Type B pancreatic cell (in vitro differentiated cells): ENCODE measurements around the gene LMOD1. TPM values are rescaled to one million over a fixed set of nuclear protein-coding genes. Genes with fewer than 3 reads are reported as not detected.

Experiments used
- DNase-seq: peaks from one replicate; pipeline ENCODE4 v3.0.0; 2021; ENCODE audit warnings: mixed read lengths; ENCODE audit not compliant: unreplicated experiment; ENCODE audit errors: extremely low spot score
- H3K27ac Mint-ChIP-seq: 2 replicates; pipeline ENCODE4 v1.8.0; 2021; ENCODE audit warnings: mild to moderate bottlenecking, mixed read lengths
- H3K27me3 Mint-ChIP-seq: 2 replicates; pipeline ENCODE4 v1.8.0; 2021; ENCODE audit warnings: mixed read lengths
- H3K36me3 Mint-ChIP-seq: 2 replicates; pipeline ENCODE4 v1.8.0; 2021; ENCODE audit warnings: mixed read lengths
- H3K4me1 Mint-ChIP-seq: one replicate; pipeline ENCODE4 v1.8.0; 2021; ENCODE audit warnings: mixed read lengths; ENCODE audit not compliant: unreplicated experiment
- H3K4me3 Mint-ChIP-seq: 2 replicates; pipeline ENCODE4 v1.8.0; 2021; ENCODE audit warnings: mild to moderate bottlenecking, mixed read lengths
- H3K9me3 Mint-ChIP-seq: 2 replicates; pipeline ENCODE4 v1.8.0; 2021; ENCODE audit warnings: mixed read lengths
- total RNA-seq: library from RNA; stranded (reverse); gene quantifications from 2 replicates; pipeline ENCODE4 v1.2.1, GENCODE V29; 2021; ENCODE audit warnings: low replicate concordance
- TF ChIP-seq, protein P1 (sequence below): fragments of 200-600 bp; sonication (generic); conservative IDR thresholded peaks from 2 replicates; pipeline ENCODE4 v1.5.0; 2021; ENCODE audit warnings: antibody characterized with exemption, mild to moderate bottlenecking

LMOD1 gene
- total RNA-seq, 1 donor from 2014 or later: 3.7 TPM

DNA sequence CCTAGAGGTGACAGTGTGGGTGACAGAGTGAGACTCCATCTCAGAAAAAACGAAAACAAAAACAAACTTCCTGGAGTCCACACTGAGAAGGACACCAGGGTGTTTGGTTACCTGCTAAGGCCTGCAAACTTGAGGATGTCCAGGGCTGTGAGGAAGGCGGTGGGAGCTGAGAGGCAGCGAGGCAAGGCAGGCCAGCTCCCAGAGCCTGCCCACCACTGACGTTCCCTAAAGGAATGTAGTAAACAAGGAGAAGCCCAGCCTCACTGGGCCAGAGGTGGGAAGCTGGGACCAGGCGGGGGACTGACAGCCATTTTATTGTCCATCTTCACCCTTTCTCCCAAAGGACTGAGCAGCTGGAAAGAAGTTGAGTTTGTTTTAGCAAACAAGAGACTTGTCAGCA is 33.5 kb downstream of the LMOD1 start:
- H3K27me3 Mint-ChIP-seq: peaks cover 3% of the 10 kb centered on the region
- peaks cover 39% of the 10 kb centered on the region for H3K4me1 Mint-ChIP-seq
- no peaks in the 10 kb centered on the region for H3K9me3 Mint-ChIP-seq
- no peak overlapping the region for H3K27ac Mint-ChIP-seq
- no peak for DNase-seq
- TF ChIP-seq, protein P1, sequence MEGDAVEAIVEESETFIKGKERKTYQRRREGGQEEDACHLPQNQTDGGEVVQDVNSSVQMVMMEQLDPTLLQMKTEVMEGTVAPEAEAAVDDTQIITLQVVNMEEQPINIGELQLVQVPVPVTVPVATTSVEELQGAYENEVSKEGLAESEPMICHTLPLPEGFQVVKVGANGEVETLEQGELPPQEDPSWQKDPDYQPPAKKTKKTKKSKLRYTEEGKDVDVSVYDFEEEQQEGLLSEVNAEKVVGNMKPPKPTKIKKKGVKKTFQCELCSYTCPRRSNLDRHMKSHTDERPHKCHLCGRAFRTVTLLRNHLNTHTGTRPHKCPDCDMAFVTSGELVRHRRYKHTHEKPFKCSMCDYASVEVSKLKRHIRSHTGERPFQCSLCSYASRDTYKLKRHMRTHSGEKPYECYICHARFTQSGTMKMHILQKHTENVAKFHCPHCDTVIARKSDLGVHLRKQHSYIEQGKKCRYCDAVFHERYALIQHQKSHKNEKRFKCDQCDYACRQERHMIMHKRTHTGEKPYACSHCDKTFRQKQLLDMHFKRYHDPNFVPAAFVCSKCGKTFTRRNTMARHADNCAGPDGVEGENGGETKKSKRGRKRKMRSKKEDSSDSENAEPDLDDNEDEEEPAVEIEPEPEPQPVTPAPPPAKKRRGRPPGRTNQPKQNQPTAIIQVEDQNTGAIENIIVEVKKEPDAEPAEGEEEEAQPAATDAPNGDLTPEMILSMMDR: no peak
- H3K36me3 Mint-ChIP-seq: no peaks in the 10 kb centered on the region
- no peak overlapping the region for H3K4me3 Mint-ChIP-seq

DNA sequence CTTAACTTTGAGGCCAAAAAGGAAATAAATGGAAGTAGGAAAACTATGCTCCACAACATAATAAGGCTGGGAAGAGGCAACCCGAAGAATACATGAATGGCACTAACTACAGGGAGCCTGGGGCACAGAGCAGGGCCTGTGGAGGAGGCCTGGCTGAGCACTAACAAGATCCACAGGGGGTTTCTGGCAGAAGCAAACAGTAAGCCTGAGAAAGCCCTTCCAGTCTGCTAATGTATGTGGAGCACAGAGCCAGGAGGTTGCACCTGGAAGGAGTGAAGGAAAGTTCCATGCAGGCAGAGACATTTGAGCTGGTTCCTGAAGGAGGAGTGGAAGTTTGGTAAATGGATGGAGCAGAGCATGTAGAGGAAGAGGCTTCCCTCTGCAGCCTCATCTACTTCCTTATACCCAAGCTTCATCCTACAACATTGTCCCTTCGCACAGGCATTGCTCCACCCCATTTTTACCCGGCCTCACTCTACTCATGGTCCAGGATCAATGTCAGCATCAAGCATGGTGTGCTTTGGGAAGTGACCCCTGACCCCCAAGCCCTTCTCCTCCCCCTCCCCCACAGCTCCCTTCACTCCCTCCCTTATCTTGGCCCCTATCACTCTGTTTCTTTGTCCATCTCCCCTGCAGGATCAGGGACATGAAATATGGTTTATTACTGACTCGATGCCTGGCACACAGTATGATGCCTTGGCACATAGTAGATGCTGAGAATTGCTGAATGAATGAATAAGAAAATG is 34.3 kb downstream of the LMOD1 start:
- Mint-ChIP-seq H3K4me1 (peaks cover 37% of the 10 kb centered on the region), H3K36me3 (no peaks in the 10 kb centered on the region), H3K27me3 (peaks cover 3% of the 10 kb centered on the region), H3K27ac (peak overlapping the region; percentile 37), H3K9me3 (no peaks in the 10 kb centered on the region), H3K4me3 (no peak overlapping the region)
- TF ChIP-seq, protein P1: no peak
- DNase-seq: no peak

DNA sequence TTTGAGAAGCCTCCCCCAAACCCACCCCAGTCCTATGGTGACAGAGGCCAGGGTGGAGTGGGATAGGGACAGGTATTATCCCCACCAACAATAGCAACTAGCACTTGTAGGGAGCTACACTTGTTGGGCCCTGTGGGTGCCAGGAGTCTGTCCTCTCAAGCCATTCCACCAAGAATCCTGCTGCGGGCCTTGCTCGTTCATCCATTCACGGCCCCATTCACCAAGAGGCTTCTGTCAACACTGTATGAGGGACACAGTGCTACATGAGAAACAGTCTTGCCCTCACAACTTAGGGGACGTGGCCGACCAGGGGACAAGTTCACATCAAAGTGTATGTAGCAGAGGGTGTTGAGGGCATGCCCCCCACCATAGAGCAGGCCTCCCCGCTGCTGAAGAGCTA is 38.7 kb downstream of the LMOD1 start:
- Mint-ChIP-seq H3K27me3 (no peaks in the 10 kb centered on the region), H3K27ac (no peak overlapping the region), H3K4me1 (peaks cover 29% of the 10 kb centered on the region), H3K36me3 (no peaks in the 10 kb centered on the region), H3K4me3 (no peak overlapping the region), H3K9me3 (no peaks in the 10 kb centered on the region)
- TF ChIP-seq, protein P1: no peak
- no peak for DNase-seq

DNA sequence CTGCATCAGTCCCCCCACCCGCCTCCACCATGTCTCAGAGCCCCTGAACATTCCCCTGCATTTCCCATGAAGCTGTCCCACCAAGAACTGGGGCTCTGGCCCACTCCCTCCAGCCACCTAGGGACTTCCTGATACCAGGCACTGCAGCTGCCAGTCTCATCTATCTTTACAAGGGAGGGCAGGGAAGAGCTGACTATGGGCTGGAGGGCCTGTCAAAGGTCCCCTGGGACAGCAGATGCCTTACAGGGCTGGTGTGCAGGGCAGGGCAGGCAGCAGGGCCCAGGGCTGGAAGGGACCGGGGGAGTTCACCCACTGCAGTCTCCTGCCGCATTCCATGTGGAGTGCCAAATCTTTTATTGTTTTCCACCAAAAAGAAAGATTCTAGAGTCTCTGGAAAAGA is 40.0 kb downstream of the LMOD1 start:
- Mint-ChIP-seq H3K9me3 (no peaks in the 10 kb centered on the region), H3K4me1 (peaks cover 21% of the 10 kb centered on the region), H3K27me3 (no peaks in the 10 kb centered on the region), H3K36me3 (no peaks in the 10 kb centered on the region), H3K27ac (no peak overlapping the region), H3K4me3 (no peak overlapping the region)
- TF ChIP-seq, protein P1: no peak
- DNase-seq: no peak

DNA sequence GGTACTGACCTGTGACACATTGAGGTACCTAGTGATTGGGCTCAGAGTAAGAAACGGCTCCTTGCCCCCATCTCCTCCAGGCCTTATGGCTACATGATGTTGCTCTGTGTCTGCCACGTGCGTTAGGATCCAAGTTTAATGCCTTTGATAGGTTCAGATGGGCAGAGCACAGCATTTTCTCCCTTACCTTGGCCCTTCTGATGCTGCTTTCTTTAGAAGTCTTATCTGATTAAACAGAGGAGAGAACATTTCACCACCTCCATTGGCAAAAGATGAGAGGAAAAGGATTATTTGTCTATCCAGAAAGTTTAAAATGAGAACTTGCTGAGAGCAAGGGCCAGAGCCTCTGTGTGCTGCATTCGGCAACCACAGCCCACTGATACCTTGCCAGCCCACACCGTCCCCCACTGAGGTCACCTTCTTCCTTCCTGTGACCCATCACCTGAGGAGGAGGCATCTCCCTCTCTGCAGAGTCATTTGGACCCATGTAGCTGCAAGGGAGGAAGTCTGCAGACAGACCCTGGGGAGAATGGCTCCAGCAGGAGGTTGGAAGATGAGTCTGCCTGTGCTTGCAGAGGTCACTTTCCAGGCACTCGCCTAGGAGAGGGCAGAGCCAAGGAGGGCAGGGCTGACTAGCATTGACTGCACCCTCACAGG is 41.0 kb downstream of the LMOD1 start:
- Mint-ChIP-seq H3K9me3 (no peaks in the 10 kb centered on the region), H3K27ac (no peak overlapping the region), H3K27me3 (no peaks in the 10 kb centered on the region), H3K4me1 (peaks cover 21% of the 10 kb centered on the region), H3K36me3 (no peaks in the 10 kb centered on the region), H3K4me3 (no peak overlapping the region)
- TF ChIP-seq, protein P1: no peak
- no peak for DNase-seq
